Measurements from ENCODE around the gene RHD. TPM values are rescaled to one million over a fixed set of nuclear protein-coding genes. Genes with fewer than 3 reads are reported as not detected.
"Not testable (repeated sequence)": the region's sequence is repeated elsewhere in the genome, so short reads cannot be mapped to it uniquely, and the experiment has no call there.

RHD gene
- polyA plus RNA-seq, 1 of the 3 experiments (the other 2 are of a cell fraction) = not detected

DNA sequence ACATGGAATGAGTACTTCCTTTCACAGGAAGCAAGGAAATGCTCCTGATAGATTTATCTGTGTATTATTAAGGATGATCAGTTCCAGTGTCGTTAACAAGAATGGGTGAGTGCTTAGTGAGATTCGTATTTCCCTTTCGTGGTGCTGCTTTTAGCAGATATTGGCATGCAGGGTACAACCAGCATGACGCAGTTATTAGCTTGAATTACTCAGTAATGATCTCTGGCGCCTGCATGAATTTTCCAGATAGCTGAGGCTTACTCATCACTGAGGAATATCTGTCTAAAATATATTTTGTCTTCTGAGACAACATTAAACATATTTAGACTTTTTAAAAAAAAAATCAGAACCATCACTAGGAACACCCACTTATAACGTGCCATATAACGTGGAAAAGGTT is 99.4 kb downstream of the RHD start:
- TF ChIP-seq NFIC (IDR thresholded peaks at IDR 0.05; ENCODE audit: borderline replicate concordance) (peak; percentile 53; the same call in 1 of the 2 replicates), TCF12 (IDR thresholded peaks at IDR 0.05) (peak; percentile 69), TEAD4 (IDR thresholded peaks at IDR 0.05; ENCODE audit: borderline replicate concordance, insufficient read depth) (0 out of 2 replicates have a peak, but pooled peaks have one; percentile 37), MEF2A (IDR thresholded peaks at IDR 0.05; ENCODE audit: borderline replicate concordance, low read depth) (peak; percentile 15; the same call in 1 of the 2 replicates), EP300 (IDR thresholded peaks at IDR 0.05; ENCODE audit: borderline replicate concordance in 1 of 2, low read depth in 1 of 2, low read length in 1 of 2) (peak in 1 of 2 experiments; percentile 75; a peak in 2 of 4 replicates), JUND (IDR thresholded peaks at IDR 0.05) (peak; percentile 66)
- TF ChIP-seq, protein P1, sequence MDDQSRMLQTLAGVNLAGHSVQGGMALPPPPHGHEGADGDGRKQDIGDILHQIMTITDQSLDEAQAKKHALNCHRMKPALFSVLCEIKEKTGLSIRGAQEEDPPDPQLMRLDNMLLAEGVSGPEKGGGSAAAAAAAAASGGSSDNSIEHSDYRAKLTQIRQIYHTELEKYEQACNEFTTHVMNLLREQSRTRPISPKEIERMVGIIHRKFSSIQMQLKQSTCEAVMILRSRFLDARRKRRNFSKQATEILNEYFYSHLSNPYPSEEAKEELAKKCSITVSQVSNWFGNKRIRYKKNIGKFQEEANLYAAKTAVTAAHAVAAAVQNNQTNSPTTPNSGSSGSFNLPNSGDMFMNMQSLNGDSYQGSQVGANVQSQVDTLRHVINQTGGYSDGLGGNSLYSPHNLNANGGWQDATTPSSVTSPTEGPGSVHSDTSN (IDR thresholded peaks at IDR 0.05) = peak; percentile 43; the same call in 1 of the 2 replicates
- TF ChIP-seq, protein P2, sequence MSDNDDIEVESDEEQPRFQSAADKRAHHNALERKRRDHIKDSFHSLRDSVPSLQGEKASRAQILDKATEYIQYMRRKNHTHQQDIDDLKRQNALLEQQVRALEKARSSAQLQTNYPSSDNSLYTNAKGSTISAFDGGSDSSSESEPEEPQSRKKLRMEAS (IDR thresholded peaks at IDR 0.05; ENCODE audit: low read depth) = peak; percentile 63
- H3K79me2 ChIP-seq (ENCODE audit: insufficient read depth); H3K27me3 ChIP-seq (ENCODE audit: insufficient read depth); H4K20me1 ChIP-seq (ENCODE audit: insufficient read depth); H3K9me3 ChIP-seq; H3K36me3 ChIP-seq (replicated peaks in 1 of 2; ENCODE audit: control insufficient read depth in 1 of 2, insufficient read depth in 2 of 2, low read length in 1 of 2); CTCF ChIA-PET; H3K4me3 ChIP-seq (ENCODE audit: low read depth in 2 of 2, low read length in 1 of 2); POLR2A ChIA-PET; H3K9me2 ChIP-seq; DNase-seq: not testable (repeated sequence)
- peak overlapping the region; percentile 59; the same call in 1 of the 2 replicates for H2AFZ ChIP-seq (ENCODE audit: low read depth)
- 16% methylated on average over 7 of the region's 7 CpGs for WGBS (ENCODE audit: low lambda C conversion rate)
- H3K4me2 ChIP-seq = peak overlapping the region; percentile 67
- peaks cover 13% of the 10 kb centered on the region for H3F3A ChIP-seq (replicated peaks; ENCODE audit: insufficient read depth)
- H3K4me1 ChIP-seq (ENCODE audit: control insufficient read depth in 1 of 2, insufficient read depth in 2 of 2, low read depth in 1 of 2, low read length in 1 of 2) = peaks cover 2 to 15% of the 10 kb centered on the region in 2 experiments; a peak in 2 of 4 replicates
- peak overlapping the region; percentile 67; the same call in 1 of the 2 replicates for H3K9ac ChIP-seq
- H3K27ac ChIP-seq (ENCODE audit: low read depth in 2 of 2, low read length in 1 of 2) = peak overlapping the region; percentile 53 to 92; a peak in 3 of 4 replicates

DNA sequence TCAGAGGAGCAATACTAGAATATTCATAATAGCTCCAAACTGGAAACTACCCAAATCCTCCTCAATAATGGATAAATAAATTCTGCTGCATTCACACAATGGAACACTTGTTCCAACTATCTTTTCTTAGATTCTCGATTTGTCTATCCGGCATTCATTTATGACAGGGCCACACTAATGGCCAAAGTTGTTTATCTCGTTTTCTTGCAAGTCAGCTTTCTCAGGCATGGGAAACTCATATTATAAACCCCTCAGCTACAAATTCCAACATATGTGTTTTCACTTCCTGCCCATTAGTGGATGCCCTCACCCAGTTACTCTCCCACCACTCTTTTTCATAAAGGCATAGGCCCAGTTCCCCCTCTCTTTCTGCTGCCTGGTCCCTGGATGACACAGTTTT is 106.1 kb downstream of the RHD start:
- CTCF ChIA-PET = interaction anchor here (1.4 kb wide), 1 partner anchor 143 kb away, joined by 3 read pairs; no protein-coding TSS in a partner anchor
- H3K36me3 ChIP-seq (replicated peaks in 1 of 2; ENCODE audit: control insufficient read depth in 1 of 2, insufficient read depth in 2 of 2, low read length in 1 of 2); H3K4me2 ChIP-seq; H3K27ac ChIP-seq (ENCODE audit: low read depth in 2 of 2, low read length in 1 of 2); H3K9ac ChIP-seq; H3K4me3 ChIP-seq (ENCODE audit: low read depth in 2 of 2, low read length in 1 of 2); H4K20me1 ChIP-seq (ENCODE audit: insufficient read depth); H3K79me2 ChIP-seq (ENCODE audit: insufficient read depth); H3F3A ChIP-seq (replicated peaks; ENCODE audit: insufficient read depth); POLR2A ChIA-PET; H3K9me2 ChIP-seq; H3K9me3 ChIP-seq; H2AFZ ChIP-seq (ENCODE audit: low read depth); H3K27me3 ChIP-seq (ENCODE audit: insufficient read depth); DNase-seq; H3K4me1 ChIP-seq (ENCODE audit: control insufficient read depth in 1 of 2, insufficient read depth in 2 of 2, low read depth in 1 of 2, low read length in 1 of 2): not testable (repeated sequence)
- WGBS (ENCODE audit: low lambda C conversion rate) = 73% methylated on average over 3 of the region's 3 CpGs

Other genes starting within 250 kb of the RHD start
- 31.1 and 32.3 TPM in 2 replicates for gene SYF2, start 40.0 kb upstream of the RHD start, polyA plus RNA-seq (2012; rRNA removed)
- gene RSRP1, start 25.1 kb upstream of the RHD start, polyA plus RNA-seq (2012; rRNA removed) = 126 and 191 TPM in 2 replicates
- 91.4 and 95.5 TPM in 2 replicates for gene TMEM50A, start 65.8 kb downstream of the RHD start, polyA plus RNA-seq (2012; rRNA removed)
- 0.54 and 0.57 TPM in 2 replicates for gene RHCE, start 148.3 kb downstream of the RHD start, polyA plus RNA-seq (2012; rRNA removed)
- 6.9 and 7.4 TPM in 2 replicates for gene MACO1, start 158.4 kb downstream of the RHD start, polyA plus RNA-seq (2012; rRNA removed)

Data from SK-N-SH (cell line).